ENCODE results near the gene SLC26A1.
"Not testable (repeated sequence)": the region's sequence is repeated elsewhere in the genome, so short reads cannot be mapped to it uniquely, and the experiment has no call there.

SLC26A1 gene

GRCh38 chr4:949656-950055, 43.5 kb downstream of the SLC26A1 start:
- Histone ChIP-seq H3K27me3 (ENCODE audit: low read depth, low read length) (no peaks in the 10 kb centered on the region), H3K4me1 (ENCODE audit: control insufficient read depth in 1 of 2, insufficient read depth in 2 of 2, low read length in 2 of 2) (no peaks in the 10 kb centered on the region), H3K9me3 (ENCODE audit: control insufficient read depth in 1 of 2, low read length in 2 of 2) (no peaks in the 10 kb centered on the region), H3K4me3 (ENCODE audit: low read depth in 1 of 2, low read length in 2 of 2) (no peak overlapping the region), H3K36me3 (ENCODE audit: control insufficient read depth in 1 of 2, insufficient read depth in 2 of 2, low read length in 2 of 2) (peaks cover 0 to 19% of the 10 kb centered on the region in 2 donors), H3K27ac (ENCODE audit: low read length) (no peak overlapping the region)

- H3K36me3 ChIP-seq (ENCODE audit: control insufficient read depth in 1 of 2, insufficient read depth in 2 of 2, low read length in 2 of 2) = peaks cover 0 to 12% of the 10 kb centered on the region in 2 donors
- no peak overlapping the region for H3K4me3 ChIP-seq (ENCODE audit: low read depth in 1 of 2, low read length in 2 of 2)
- H3K27ac ChIP-seq (ENCODE audit: low read length) = no peak overlapping the region
- no peaks in the 10 kb centered on the region for H3K27me3 ChIP-seq (ENCODE audit: low read depth, low read length)
- no peaks in the 10 kb centered on the region for H3K4me1 ChIP-seq (ENCODE audit: control insufficient read depth in 1 of 2, insufficient read depth in 2 of 2, low read length in 2 of 2)
- no peaks in the 10 kb centered on the region for H3K9me3 ChIP-seq (ENCODE audit: control insufficient read depth in 1 of 2, low read length in 2 of 2)
Measured at GRCh38 chr4:948936-949300, 44.3 kb downstream of the SLC26A1 start.

GRCh38 chr4:948101-948935, 44.9 kb downstream of the SLC26A1 start:
- no peaks in the 10 kb centered on the region for H3K9me3 ChIP-seq (ENCODE audit: control insufficient read depth in 1 of 2, low read length in 2 of 2)
- H3K4me3 ChIP-seq (ENCODE audit: low read depth in 1 of 2, low read length in 2 of 2) = no peak overlapping the region
- no peak overlapping the region for H3K27ac ChIP-seq (ENCODE audit: low read length)
- peaks cover 0 to 6% of the 10 kb centered on the region in 2 donors for H3K36me3 ChIP-seq (ENCODE audit: control insufficient read depth in 1 of 2, insufficient read depth in 2 of 2, low read length in 2 of 2)
- H3K4me1 ChIP-seq (ENCODE audit: control insufficient read depth in 1 of 2, insufficient read depth in 2 of 2, low read length in 2 of 2) = no peaks in the 10 kb centered on the region
- H3K27me3 ChIP-seq (ENCODE audit: low read depth, low read length) = no peaks in the 10 kb centered on the region

DNA sequence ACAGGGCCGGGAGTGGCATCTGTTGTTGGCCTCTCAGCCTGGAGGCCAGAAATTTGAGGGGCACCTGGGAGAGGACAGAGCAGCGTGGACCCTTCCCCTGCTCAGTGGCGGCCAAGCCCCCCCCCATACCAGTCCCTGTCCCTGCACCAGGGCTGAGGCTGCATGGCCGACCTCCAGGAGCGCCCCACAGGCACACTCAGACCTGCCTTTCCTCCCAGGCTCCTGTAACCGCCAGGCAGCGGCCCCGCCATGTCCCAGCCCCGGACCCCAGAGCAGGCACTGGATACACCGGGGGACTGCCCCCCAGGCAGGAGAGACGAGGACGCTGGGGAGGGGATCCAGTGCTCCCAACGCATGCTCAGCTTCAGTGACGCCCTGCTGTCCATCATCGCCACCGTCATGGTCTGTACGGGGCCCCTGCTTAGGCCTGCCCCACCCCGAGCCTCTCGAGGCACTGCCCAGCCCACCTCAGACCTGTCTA, 45.7 kb downstream of the SLC26A1 start:
- H3K36me3 ChIP-seq (ENCODE audit: control insufficient read depth in 1 of 2, insufficient read depth in 2 of 2, low read length in 2 of 2) = no peaks in the 10 kb centered on the region
- H3K27me3 ChIP-seq (ENCODE audit: low read depth, low read length) = no peaks in the 10 kb centered on the region
- no peaks in the 10 kb centered on the region for H3K9me3 ChIP-seq (ENCODE audit: control insufficient read depth in 1 of 2, low read length in 2 of 2)
- no peak overlapping the region for H3K4me3 ChIP-seq (ENCODE audit: low read depth in 1 of 2, low read length in 2 of 2)
- no peak overlapping the region for H3K27ac ChIP-seq (ENCODE audit: low read length)
- H3K4me1 ChIP-seq (ENCODE audit: control insufficient read depth in 1 of 2, insufficient read depth in 2 of 2, low read length in 2 of 2) = no peaks in the 10 kb centered on the region

- no peaks in the 10 kb centered on the region for H3K9me3 ChIP-seq (ENCODE audit: control insufficient read depth in 1 of 2, low read length in 2 of 2)
- no peaks in the 10 kb centered on the region for H3K36me3 ChIP-seq (ENCODE audit: control insufficient read depth in 1 of 2, insufficient read depth in 2 of 2, low read length in 2 of 2)
- H3K4me3 ChIP-seq (ENCODE audit: low read depth in 1 of 2, low read length in 2 of 2) = no peak overlapping the region
- H3K27ac ChIP-seq (ENCODE audit: low read length) = no peak overlapping the region
- no peaks in the 10 kb centered on the region for H3K27me3 ChIP-seq (ENCODE audit: low read depth, low read length)
- H3K4me1 ChIP-seq (ENCODE audit: control insufficient read depth in 1 of 2, insufficient read depth in 2 of 2, low read length in 2 of 2) = no peaks in the 10 kb centered on the region
Measured at GRCh38 chr4:946517-947471, 46.4 kb downstream of the SLC26A1 start.

- Histone ChIP-seq H3K4me1 (ENCODE audit: control insufficient read depth in 1 of 2, insufficient read depth in 2 of 2, low read length in 2 of 2) (no peaks in the 10 kb centered on the region), H3K9me3 (ENCODE audit: control insufficient read depth in 1 of 2, low read length in 2 of 2) (no peaks in the 10 kb centered on the region), H3K27me3 (ENCODE audit: low read depth, low read length) (no peaks in the 10 kb centered on the region), H3K4me3 (ENCODE audit: low read depth in 1 of 2, low read length in 2 of 2) (no peak overlapping the region), H3K27ac (ENCODE audit: low read length) (no peak overlapping the region), H3K36me3 (ENCODE audit: control insufficient read depth in 1 of 2, insufficient read depth in 2 of 2, low read length in 2 of 2) (no peaks in the 10 kb centered on the region)
Measured at GRCh38 chr4:946103-946450, 47.1 kb downstream of the SLC26A1 start.

DNA sequence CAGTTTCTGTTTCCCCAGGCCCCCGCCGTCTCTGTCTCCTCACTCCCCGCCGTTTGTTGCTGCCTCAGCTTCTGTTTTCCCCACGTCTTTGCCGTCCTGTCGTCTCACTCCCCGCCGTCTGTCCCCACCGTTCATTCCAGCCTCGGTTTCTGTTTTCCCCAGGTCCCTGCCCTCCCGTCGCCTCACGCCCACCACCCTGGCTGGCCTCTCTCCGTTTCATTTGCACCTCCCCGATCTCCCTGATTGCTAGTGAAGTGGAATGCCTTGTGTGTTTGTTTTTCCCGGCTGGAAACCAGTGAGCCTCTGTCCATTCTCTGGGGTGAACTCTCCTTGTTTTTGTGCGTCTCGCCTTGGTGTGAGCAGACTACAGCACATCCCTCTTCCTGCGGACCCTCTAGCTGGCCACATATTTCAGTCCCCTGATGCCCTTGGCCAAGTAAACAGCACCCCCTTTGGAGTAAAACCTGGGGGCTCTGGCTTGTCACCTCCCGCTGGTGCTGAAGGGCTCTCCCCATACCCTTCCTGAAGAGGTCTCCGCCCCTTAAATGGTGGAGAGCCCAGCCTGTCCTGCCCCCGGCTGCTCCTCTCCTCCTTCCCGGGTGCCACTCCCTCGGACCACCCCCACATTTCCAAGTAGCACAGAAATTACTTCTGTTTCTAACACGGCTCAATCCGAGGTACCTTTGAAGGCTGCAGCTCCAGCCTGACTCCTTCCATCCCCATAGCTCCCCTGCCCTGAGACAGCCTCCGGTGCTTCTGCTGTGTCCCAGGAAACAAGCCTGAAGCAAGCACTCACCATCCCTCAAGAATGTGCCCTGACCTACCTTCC, 47.7 kb downstream of the SLC26A1 start:
- H3K36me3 ChIP-seq (ENCODE audit: control insufficient read depth in 1 of 2, insufficient read depth in 2 of 2, low read length in 2 of 2) = no peaks in the 10 kb centered on the region
- H3K27me3 ChIP-seq (ENCODE audit: low read depth, low read length) = no peaks in the 10 kb centered on the region
- H3K9me3 ChIP-seq (ENCODE audit: control insufficient read depth in 1 of 2, low read length in 2 of 2) = no peaks in the 10 kb centered on the region
- H3K4me1 ChIP-seq (ENCODE audit: control insufficient read depth in 1 of 2, insufficient read depth in 2 of 2, low read length in 2 of 2) = no peaks in the 10 kb centered on the region
- no peak overlapping the region for H3K27ac ChIP-seq (ENCODE audit: low read length)
- no peak overlapping the region for H3K4me3 ChIP-seq (ENCODE audit: low read depth in 1 of 2, low read length in 2 of 2)

DNA sequence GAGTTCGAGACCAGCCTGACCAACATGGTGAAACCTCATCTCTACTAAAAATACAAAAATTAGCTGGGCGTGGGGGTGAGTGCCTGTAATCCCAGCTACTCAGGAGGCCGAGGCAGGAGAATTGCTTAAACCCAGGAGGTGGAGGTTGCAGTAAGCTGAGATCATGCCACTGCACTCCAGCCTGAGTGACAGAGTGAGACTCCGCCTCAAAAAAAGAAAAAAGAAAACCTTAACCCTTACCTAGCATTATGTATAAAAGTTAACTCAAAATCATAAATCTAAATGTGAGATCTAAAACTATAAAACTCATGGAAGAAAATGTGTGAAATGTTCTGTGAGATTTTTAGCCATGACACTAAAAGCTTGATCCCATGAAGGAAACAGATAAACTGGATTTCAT, 53.7 kb downstream of the SLC26A1 start:
- H3K4me1 ChIP-seq (ENCODE audit: control insufficient read depth in 1 of 2, insufficient read depth in 2 of 2, low read length in 2 of 2); H3K9me3 ChIP-seq (ENCODE audit: control insufficient read depth in 1 of 2, low read length in 2 of 2); H3K27ac ChIP-seq (ENCODE audit: low read length); H3K36me3 ChIP-seq (ENCODE audit: control insufficient read depth in 1 of 2, insufficient read depth in 2 of 2, low read length in 2 of 2); H3K27me3 ChIP-seq (ENCODE audit: low read depth, low read length); H3K4me3 ChIP-seq (ENCODE audit: low read depth in 1 of 2, low read length in 2 of 2): not testable (repeated sequence)

Data from muscle layer of duodenum (tissue), 2 donors.